Stimulated activated CD8-positive, alpha-beta memory T cell treated with anti-CD3 and anti-CD28 coated beads, Interleukin-7, amount 100 ng/mL, for 4 hours (primary cell): Measurements from ENCODE around the gene PA2G4.
A peak's percentile ranks its signal among the peaks of the same experiment; 100 is the strongest.
"Not testable (repeated sequence)": the region's sequence is repeated elsewhere in the genome, so short reads cannot be mapped to it uniquely, and the experiment has no call there.

Experiments used
- DNase-seq, 2 donors: peaks; one replicate each; pipeline ENCODE4 v3.0.0-alpha.2; 2020; ENCODE audit warnings: low read depth in 2 of 2

The PA2G4 gene

DNA sequence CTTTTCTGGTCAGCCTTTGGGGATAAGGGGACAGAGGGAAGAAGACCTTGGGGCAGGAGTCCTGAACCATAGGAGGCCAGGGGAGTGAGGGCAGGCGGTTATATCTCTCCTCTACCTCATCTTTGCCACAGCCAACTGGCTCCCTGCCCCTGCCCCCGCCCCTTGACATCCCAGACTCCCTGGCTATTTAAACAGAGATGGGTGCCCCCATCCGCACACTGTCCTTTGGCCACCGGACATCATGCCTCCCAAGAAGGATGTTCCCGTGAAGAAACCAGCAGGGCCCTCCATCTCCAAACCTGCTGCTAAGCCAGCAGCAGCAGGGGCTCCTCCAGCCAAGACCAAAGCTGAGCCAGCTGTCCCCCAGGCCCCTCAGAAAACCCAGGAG, 49.3 kb downstream of the PA2G4 start:
- DNase-seq = no peak

DNA sequence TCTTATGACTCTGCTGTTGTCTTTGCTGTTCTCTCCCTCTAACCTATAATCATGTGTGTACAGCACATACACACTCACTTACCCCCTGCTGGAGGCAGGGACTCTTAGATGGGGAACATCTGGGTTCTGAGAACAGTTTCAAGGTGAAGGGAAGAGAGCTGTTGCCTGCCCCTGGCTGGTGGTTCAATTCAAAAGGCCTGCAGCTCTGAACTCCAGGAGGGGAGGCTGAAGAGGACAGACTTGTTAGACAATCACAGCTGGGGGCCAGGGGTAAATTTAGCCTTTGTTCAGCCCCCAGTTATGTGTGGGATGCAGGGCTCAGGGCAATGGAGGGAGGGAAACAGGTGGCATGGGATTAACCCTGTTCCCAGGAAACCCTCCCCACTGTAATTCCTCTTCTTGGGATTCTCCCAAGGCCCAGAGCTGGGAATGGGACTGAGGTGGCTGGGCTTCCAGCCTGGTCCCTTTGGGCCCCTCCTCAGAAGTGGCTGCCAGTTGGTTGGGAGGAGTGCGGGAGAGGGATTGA, 50.0 kb downstream of the PA2G4 start:
- no peak for DNase-seq

DNA sequence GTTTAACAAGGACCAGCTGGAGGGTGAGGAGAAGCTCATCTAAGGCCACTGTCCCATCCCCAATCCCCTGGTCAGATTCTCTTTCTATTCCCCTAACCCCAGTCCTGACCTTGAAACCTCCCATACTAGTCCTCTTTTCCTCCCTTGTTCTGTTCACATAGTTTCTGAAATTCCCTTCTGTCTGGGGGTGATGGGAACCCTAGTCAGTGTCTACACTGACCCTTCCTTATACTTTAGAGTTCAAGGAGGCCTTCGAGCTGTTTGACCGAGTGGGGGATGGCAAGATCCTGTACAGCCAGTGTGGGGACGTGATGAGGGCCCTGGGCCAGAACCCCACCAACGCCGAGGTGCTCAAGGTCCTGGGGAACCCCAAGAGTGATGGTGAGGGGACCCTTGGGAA, 50.5 kb downstream of the PA2G4 start:
- no peak for DNase-seq

GRCh38 chr12:56155256-56155845, 51.0 kb downstream of the PA2G4 start:
- no peak for DNase-seq

GRCh38 chr12:56156464-56157200, 52.3 kb downstream of the PA2G4 start:
- DNase-seq = not testable (repeated sequence)

DNA sequence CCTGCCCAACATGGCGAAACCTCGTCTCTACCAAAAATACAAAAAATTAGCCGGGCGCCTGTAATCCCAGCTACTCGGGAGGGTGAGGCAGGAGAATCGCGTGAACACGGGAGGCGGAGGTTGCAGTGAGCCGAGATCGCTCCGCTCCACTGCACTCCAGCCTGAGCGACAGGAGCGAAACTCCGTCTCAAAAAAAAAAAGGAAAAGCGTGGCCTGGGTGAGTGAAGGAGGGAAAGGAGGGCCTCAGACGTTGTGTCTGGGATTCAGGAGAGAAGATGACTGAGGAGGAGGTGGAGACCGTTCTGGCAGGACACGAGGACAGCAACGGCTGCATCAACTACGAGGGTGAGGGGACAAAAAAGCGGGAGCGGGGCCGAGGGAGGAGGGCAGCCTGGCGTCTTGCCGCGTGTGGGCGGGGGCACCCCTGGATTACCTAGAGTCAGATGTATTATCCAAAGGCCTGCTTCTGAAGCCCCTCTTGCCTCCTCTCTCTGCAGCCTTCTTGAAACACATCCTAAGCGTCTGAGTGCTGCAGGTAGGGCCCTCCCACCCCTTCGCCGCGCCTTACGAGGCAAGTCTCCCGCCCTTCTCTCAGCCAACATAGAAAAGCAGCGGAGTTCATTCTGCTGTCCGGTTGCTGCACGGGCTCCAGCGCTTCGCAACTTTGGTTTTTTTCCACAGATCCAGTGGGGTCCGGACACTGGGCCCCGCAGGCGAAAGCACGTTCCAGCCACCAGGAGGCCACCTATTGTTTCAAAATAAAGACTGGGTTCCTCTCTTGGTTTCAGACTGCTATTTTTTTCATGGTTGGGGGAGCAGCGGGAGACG, 53.1 kb downstream of the PA2G4 start:
- DNase-seq = peak; percentile 10 to 28

DNA sequence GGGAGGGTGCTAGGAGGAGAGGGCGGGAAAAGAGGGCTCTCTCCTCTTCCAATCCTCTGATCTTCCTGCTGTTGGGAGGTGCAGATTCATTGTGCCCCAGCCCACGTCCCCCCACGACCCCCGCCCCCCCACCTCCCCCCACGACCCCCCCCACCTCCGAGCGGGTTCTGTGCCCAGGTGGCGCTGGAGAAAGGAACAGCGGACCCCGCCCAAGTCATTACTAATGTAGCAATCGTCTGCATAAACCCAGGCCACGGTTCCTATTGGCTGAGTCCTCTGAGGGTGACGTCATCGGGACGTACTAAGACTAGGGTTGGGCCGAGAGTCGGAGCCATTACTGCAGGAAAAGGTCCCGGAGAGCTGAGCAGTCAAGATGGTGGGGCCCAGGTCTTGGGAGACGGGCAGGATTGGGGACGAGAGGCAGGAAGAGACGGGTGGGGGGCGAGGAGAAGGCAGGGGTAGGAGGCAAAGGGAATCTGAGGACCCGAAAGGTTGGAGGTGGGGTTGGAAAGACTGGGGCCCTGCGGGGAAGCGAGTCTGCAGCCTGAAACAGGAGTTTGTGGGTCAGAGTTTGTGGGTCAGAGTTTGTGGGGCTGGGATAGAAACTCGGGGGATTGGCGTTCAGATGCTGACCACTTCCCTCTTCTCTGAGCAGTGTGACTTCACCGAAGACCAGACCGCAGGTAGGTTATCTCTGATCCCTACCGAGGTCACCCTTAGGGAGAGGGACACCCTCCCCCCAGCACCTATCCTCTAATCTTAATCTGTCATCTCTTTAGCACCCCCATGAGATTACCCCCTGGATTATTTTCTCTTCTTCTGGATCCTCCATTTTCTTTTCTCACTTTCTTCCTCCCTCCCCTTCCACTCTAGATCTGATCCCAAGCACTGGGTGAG, 53.9 kb downstream of the PA2G4 start, which contains the start of gene MYL6:
Gene MYL6 (plus strand): TSS at position 331 of the 897 bp plus-strand sequence. CDS start 43 bp downstream, at position 374.
- peak; percentile 81 to 90 for DNase-seq

GRCh38 chr12:56158926-56159461, 54.6 kb downstream of the PA2G4 start:
- no peak for DNase-seq

DNA sequence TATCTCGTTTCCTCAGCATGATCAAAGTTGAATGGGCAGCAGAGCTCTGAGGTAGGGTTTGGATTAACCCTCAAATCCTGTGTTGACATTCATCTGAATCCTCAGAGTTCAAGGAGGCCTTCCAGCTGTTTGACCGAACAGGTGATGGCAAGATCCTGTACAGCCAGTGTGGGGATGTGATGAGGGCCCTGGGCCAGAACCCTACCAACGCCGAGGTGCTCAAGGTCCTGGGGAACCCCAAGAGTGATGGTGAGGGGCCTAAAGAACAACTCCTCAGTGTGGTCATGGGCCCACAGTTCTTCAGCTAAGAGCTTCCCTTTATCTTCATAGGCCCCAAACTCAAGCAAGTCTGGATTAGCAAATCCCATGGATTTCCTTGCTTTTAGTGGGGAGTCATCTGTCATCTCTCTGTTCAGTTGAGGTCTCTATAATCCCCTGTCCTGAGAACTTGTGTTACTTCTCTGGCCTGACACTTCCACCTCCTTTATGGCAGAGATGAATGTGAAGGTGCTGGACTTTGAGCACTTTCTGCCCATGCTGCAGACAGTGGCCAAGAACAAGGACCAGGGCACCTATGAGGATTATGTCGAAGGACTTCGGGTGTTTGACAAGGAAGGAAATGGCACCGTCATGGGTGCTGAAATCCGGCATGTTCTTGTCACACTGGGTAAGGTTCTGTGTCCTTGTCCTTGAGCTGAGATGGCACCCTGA, 55.3 kb downstream of the PA2G4 start:
- DNase-seq = no peak

DNA sequence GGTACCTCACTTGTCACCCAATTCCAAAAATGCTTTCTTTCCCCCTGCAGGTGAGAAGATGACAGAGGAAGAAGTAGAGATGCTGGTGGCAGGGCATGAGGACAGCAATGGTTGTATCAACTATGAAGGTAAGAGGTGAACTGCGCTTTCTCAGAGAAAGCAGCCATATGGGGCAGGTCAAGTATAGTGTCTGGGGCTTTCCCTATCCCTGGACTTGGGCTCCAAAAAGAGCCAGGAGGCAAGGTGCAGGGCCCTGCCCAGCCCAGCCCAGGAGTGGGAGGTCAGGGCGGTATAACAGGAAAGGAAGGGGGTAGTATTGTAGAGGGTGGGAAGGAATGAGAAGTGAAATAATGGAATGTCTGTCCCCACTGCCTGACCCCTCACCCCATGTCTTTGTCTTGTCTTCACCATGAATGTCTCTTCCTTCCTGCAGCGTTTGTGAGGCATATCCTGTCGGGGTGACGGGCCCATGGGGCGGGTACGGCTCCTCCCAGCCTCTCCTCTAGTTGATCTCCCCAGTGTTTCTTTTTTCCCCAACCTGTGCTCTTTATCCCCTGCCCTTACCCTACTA, 55.9 kb downstream of the PA2G4 start:
- peak; percentile 27 to 35 for DNase-seq

- DNase-seq = no peak
Observed at GRCh38 chr12:56160894-56161689, 56.7 kb downstream of the PA2G4 start.

GRCh38 chr12:56161690-56162351, 57.5 kb downstream of the PA2G4 start:
- DNase-seq = no peak

DNA sequence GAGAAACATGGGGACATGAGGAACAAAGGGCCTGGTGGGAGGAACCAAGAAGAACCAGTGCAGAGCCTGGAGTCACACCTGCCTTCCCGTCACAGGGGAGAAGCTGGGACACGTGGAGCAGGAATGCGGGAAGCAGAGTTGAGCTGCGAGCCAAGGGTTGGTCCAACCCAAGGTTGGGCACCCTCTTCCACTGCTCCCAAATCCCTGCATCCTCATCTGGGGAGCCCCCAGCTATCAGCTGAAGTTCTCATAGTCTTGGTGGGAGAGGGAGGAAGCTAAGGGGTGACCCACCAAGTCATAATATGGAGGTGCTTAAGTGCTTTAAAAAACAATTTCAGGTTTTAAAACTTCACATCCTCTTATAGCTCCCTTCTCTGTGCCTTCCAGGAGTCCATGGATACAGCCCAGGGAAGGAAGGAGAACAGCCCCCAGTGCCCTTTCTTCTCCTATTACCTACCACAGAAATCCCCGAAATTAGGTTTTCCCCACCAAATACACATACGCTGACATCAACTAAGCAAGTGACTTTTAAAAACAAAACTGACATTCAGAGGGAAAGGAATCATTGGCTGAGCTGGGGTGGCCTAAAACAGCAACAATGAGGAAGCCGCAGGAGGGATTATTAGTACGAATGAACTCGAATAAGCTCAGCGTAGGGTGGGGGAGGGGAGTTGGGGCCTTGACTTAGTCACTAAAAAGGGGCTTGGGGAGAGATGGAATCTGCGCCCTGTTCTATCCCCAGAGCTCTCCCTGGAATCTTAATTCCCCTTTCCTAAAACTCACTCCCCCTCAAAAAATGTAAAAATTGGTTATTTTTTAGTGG, 58.3 kb downstream of the PA2G4 start:
- no peak for DNase-seq
